Measurements from ENCODE around the gene C5orf15.

DNA sequence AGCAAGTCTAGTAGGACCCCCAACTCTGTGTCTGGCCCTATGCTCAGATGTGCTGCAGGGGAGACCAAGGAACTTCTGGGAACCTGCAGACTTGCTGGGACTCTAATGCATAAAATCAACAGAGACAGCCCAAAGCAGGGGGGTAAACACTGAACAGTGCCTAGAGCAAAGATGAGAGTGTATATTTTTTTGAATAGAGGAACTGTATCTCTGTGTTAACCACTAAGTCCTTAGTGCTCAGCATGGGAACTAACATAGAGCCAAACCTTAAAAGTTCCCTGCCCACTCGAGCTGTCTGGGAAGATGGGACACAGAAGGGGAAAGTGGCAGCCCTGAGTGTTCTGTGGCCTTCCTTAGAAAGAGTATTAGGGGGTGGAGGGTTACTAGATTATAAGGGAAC is 51.9 kb downstream of the C5orf15 start:
- no peak for TF ChIP-seq CTCF (conservative IDR thresholded peaks at IDR 0.05; ENCODE audit: low read depth, low read length)
- TF ChIP-seq EZH2phosphoT487 (IDR thresholded peaks at IDR 0.05; ENCODE audit: borderline replicate concordance, low read length): no peak
- no peak for TF ChIP-seq EZH2 (IDR thresholded peaks at IDR 0.05; ENCODE audit: low read length, unreplicated experiment)
